ENCODE results near the gene CCDC57.
"Not testable (repeated sequence)": the region's sequence is repeated elsewhere in the genome, so short reads cannot be mapped to it uniquely, and the experiment has no call there.

CCDC57 gene, protein sequence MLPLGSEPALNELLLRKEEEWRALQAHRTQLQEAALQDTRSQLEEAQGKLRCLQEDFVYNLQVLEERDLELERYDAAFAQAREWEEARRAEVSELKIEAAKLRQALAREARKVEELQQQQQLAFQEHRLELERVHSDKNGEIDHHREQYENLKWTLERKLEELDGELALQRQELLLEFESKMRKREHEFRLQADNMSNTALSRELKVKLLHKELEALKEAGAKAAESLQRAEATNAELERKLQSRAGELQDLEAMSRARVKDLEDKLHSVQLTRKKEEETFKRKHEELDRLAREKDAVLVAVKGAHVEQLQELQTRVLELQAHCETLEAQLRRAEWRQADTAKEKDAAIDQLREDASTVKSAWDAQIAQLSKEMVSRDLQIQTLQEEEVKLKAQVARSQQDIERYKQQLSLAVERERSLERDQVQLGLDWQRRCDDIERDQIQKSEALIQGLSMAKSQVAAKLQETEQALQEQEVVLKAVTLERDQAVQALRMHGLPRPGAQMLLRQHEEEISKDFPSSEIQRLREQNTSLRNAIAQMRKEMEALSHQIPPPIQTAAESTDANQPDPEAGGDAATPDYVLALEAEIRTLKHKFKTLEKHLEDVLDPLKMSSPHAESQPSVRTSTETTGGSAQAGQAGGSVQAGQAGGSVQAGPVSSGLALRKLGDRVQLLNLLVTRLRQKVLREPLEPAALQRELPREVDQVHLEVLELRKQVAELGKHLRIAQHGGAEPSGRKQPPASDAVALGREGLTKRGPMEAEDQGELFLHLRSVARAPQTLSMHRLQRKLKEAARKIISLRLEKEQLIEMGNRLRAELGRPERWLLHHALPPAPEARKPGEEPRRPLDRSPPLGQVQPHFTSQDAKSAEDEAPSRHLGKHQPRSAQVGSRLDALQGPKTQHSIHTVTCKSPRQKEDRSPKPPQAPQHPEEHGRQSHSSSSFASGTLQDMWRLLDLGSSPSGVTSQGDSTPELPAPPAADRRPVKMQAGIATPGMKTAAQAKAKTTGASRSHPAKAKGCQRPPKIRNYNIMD

DNA sequence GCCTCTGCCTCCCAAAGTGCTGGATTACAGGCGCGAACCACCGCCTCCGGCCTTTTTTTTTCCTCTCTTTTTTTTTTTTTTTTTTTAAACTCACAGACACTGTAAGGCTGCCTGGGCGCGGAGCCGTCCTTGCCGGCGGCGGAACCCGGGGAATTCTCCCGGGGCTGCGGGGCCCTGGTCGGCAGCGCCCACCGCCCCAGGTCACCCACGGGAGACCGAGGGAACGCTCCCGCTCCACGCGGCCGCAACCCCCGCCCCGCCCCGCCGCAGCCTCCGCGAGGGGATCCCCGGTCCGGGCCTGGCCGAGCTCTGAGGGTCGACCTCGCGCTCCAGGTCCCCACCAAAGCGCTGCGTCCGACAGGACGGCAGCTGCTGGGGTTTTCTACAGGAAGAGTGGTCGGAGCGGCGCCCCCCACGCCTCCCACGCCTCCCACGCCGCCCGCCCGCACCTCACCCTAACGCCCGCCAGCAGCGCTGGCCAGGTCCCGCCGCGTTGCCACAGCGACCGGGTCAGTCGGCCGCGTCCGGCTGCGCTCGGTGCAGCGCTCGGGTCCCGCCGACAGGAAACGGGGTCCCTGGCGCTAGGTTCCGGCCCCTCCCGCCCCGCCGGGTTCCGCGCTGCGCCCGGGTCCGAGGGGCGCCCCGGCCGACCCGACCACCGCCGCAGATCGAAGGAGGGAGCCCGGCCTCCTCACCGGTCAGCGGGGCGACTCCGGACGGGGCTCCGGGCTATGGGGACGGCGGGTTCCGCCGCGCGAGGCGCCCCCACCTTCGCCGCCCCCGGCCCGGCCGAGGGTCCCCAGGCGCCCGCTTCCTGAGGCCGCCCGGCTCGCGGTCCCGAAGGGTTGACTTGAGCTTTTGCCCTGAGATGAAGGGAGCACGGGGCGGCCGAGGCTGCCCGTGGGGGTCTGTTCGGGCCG is at the start of gene CCDC57:
Gene CCDC57 (minus strand): TSS at position 512 of the 920 bp plus-strand sequence. CDS start 10,898 bp downstream, outside the sequence.
- peak; percentile 79 to 80 for DNase-seq

DNA sequence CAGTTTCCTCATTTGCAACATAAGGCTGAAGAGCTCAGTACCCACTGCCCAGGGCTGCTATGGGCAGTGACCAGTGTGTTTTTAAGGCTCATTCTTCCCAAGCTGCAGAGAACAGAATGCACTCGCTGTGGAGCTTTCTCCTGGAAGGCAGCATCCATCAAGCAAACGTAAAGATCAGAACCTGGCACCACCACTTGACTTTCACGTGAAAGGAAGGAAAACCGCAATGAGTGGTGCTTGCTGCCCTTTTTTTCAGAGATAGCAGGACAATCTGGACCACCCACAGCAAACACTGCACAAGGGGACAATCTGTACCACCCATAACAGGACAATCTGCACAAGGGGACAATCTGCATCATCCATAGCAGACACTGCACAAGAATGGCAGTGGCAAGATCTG is 49.7 kb upstream of the CCDC57 start:
- DNase-seq = no peak

DNA sequence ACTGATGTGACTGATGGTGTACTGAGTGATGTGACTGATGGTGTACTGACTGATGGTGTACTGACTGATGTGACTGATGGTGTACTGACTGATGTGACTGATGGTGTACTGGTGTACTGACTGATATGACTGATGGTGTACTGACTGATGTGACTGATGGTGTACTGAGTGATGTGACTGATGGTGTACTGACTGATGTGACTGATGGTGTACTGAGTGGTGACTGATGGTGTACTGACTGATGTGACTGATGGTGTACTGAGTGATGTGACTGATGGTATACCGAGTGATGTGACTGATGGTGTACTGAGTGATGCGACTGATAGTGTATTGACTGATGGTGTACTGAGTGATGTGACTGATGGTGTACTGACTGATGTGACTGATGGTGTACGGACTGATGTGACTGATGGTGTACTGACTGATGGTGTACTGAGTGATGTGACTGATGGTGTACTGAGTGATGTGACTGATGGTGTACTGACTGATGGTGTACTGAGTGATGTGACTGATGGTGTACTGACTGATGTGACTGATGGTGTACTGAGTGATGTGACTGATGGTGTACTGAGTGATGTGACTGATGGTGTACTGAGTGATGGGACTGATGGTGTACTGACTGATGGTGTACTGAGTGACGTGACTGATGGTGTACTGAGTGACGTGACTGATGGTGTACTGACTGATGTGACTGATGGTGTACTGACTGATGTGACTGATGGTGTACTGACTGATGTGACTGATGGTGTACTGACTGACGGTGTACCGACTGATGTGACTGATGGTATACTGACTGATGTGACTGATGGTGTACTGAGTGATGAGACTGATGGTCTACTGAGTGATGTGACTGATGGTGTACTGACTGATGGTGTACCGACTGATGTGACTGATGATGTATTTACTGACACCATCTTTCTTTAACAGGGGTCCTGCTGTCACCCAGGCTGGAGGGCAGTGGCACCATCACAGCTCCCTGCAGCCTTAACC is 47.6 kb upstream of the CCDC57 start:
- DNase-seq = not testable (repeated sequence)

DNA sequence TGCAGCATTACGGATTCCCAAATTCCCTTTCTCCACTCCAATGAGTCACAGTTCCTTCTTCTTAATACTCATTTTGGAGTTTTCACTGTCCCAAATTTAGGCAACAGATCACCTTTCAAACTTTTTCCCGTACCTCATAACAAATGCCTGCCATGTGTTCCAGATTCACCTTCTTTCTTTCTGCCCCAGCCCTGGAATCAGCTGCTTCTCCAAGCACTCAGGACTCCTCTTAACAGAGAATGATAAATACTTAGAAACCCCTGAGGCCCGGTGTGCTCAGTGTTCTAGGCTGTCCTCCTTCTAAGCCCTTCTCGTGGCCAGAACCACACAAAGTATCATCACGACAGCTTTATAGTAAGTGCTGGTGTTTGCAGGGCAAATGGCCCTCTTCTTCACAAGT is 45.9 kb upstream of the CCDC57 start:
- DNase-seq = no peak

DNA sequence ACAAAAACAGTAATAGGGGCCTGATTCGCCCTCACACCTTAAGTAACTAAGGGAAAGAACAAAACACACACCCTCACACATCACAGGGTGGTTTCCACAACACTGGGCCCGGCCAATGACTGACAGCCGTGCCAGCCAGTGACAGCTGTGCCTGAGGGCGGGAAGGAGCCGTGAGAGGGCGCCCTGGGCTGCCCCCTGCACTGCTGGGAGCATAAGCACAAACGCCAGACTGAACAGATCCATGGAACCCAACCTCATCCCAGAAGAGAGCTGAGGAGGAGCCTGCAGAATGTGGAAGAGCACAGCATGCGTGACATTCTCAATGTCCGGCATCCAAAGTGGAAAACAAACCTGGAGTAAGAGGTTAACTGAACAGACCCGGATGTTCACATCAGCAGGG is 44.8 kb upstream of the CCDC57 start:
- peak in 1 of 2 donors; percentile 32 for DNase-seq

DNA sequence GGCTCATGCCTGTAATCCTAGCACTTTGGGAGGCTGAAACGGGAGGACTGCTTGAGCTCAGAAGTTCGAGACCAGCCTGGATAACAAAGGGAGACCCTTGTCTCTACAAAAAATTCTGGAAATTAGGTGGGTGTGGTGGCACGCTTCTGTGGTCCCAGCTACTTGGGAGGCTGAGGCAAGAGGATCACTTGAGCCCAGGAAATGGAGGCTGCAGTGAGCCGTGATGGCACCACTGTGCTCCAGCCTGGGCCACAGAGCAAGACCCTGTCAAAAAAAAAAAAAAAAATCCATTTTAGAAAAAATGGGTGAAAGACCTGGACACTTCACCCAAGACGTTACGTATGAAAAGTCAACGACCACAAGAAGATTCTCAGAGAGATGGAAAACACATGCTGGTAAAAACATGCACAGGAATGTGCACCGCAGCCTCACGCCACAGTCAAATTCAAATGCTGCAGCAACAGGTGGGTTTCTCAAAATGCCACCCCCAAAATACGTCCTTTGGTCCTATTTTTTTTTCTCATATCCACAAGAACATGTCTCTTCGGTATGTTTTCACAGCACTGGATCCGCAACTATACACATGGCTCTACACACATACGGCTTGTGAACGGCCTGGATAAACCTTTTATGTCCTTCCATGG is 43.7 kb upstream of the CCDC57 start:
- no peak for DNase-seq

DNA sequence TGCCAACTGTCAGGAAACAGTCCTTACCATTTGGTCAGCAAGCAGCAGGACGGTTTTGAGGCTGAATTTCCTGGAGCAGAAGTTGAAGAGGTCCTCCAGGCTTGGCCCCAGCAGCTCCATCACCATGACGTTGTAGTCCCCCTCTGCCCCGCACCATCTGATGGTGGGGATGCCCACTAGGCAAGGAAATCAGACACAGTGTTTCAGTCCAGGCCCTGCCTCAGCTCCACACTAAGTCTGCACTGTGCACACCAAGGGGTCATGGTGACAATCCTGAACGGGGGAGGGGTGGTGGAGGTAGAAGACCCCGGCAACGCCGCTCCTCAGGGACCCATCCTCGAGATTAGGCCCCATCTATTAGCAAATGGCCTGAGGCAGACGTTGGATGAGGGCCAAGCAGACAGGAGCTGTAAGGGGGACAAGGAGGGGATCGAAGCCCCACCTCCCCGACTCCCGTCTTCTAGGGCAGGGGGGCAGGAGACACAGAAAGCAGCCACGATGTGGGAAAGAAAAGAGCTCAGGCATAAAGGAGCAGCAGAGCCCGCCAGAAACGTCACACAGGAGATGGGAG is 42.8 kb upstream of the CCDC57 start:
- no peak for DNase-seq

DNA sequence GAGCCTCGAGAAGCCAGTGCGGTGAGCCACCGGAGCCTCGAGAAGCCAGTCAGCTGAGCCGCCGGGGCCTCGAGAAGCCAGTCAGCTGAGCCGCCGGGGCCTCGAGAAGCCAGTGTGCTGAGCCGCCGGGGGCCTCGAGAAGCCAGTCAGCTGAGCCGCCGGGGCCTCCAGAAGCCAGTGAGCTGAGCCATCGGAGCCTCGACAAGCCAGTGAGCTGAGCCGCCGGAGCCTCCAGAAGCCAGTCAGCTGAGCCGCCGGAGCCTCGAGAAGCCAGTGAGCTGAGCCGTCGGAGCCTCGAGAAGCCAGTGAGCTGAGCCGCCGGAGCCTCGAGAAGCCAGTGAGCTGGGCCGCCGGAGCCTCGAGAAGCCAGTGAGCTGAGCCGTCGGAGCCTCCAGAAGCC is 42.1 kb upstream of the CCDC57 start:
- not testable (repeated sequence) for DNase-seq

DNA sequence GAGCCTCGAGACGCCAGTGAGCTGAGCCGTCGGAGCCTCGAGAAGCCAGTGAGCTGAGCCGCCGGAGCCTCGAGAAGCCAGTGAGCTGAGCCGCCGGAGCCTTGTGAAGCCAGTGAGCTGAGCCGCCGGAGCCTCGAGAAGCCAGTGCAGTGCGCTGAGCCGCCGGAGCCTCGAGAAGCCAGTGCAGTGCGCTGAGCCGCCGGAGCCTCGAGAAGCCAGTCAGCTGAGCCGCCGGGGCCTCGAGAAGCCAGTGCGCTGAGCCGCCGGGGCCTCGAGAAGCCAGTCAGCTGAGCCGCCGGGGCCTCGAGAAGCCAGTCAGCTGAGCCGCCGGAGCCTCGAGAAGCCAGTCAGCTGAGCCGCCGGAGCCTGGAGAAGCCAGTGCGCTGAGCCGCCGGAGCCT is 41.5 kb upstream of the CCDC57 start:
- not testable (repeated sequence) for DNase-seq

DNA sequence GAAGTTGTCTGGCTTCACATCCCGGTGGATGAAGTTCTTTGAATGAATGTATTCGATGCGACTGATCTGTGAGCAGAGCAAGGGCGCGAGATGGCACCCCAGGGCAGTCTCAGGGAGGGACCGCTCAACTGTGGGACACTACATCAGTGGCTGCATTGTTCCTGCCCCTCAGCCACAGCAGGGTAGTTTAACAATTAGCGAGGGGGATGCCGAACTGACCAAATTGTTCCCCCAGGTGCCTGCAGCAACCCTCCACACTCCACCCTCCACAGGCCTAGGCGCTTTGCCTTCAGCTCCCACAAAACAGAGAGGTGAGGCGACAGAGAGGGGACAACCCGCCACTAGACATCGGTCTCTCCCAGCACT is 40.5 kb upstream of the CCDC57 start:
- no peak for DNase-seq

DNA sequence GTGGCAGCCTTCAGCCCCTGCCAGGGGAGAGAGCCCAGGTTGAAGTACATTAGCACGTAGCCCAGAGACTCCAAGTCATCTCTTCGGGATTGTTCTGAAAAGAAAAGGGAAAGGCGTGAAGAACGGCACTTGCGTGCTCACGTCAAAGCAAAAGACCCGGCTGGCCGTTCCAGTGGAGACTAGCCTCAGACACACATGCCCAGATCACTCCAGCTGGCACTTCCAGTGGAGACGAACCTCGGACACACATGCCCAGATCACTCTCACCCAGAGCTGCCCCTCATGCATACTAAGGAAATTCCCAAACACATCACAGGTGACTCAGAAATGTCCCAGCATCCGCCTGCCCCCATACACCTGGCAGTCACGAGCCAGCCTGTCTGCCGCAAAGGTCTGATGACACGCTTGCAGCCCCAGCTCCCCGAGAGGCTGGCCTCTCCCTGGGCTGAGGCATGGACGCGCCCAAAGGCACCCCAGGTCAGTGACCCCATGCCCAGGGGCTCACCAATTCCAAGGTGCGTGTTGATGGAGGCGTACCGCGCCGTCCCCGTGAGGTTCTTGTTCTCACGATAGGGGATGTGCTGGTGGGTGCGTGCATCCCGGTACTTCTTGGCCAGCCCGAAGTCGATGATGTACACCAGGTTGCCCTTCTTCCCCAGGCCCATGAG is 40.0 kb upstream of the CCDC57 start:
- no peak for DNase-seq

DNA sequence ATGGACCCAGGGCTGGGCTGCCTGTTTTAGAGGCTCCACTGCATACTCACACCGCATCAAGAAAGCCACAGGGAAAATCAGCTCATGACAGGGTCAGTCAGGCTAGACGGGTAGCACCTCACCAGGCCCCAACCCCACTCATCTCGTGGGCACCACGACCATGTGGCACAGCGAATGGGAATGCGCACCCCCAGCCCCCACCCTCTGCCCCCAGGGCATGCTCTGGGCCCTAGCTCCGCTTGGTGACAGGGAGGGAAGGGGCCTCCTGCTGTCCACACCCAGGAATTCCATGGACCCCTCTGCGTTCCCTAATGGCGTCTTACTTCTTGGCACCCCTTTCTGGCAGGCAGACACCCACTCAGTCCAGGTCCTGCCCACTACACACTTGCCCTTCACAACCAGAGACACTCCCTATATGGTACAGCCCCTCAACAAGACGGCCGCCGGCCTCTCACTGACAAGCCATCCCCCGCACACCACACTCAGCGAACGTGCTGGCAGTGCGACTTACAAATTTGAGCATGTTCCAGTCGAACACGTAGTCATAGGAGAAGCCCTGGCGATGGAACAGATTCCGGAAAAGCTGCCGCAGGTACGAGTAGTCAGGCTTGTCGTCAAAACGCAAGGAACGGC is 38.3 kb upstream of the CCDC57 start:
- DNase-seq = no peak

DNA sequence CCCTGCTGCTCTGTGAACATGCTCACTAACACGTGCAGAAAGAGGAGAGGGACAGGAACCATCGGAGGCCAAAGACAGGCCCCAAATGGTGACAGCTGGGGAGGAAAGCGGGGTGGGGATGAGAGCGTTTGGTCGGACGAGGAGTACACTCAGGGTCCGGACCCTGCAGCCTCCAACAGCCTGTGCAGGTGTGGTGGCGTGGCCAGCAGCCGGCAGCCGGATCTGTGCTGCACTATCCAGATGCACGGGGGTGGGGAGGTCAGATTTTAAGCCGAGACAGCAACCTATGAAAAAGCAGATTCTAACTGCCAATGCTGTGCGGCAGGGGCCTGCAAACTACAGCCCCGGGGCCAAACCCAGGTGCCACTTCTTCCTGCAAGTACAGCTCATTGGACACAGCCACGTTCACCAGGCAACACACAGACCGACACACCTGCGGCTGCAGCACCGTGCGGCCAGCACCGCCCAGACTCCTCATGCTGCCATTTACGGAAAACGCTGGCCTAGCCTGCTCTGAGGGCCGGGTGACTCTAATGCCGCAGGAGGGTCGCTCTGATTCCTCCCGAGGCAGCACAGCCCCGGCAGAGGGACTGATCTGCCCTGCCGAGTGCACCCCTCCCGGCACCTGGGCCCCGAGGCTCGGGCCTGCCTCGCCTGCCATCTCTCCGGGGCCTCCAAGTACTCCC is 37.4 kb upstream of the CCDC57 start:
- DNase-seq = no peak

DNA sequence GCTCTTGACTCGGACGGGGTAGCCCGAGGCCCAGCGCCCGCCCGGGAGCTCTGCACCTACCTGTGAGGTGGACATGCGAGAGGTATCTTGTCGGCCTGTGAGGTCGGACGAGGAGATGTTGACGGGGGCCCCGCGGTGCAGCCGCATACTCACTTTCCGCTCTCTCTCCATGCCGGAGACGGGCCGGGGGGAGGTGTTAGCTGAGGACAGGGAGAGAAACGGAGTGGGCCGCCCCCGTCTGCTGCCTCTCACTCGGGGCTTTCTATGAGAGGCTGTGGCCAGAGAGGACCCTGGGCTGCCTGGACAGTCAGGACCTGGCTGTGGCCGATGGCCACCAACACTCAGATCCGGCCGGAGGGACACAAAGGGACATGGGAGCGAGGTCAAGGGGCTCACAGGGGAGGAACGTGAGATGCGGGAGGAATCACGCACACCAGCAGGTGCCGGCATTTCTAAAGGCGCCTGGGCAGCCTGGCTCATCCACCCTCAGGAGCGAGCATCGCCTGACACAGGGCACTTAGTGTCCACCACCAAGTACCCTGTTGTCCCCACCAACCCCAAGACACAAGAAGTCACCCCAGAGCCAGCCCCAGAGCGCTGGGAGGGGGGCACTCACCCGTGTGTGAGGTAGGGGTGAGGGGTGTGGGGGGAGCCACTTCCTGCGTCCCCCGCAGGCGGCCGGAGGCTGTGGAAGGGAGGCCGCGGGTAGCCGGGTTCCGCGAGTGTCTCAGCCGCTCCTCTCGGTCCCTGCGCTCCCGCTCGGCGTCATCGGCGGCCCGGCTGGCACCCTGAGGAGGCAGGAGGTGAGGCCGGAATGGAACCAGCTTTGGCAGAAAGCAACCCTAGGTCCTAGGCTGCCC is 36.4 kb upstream of the CCDC57 start:
- no peak for DNase-seq

DNA sequence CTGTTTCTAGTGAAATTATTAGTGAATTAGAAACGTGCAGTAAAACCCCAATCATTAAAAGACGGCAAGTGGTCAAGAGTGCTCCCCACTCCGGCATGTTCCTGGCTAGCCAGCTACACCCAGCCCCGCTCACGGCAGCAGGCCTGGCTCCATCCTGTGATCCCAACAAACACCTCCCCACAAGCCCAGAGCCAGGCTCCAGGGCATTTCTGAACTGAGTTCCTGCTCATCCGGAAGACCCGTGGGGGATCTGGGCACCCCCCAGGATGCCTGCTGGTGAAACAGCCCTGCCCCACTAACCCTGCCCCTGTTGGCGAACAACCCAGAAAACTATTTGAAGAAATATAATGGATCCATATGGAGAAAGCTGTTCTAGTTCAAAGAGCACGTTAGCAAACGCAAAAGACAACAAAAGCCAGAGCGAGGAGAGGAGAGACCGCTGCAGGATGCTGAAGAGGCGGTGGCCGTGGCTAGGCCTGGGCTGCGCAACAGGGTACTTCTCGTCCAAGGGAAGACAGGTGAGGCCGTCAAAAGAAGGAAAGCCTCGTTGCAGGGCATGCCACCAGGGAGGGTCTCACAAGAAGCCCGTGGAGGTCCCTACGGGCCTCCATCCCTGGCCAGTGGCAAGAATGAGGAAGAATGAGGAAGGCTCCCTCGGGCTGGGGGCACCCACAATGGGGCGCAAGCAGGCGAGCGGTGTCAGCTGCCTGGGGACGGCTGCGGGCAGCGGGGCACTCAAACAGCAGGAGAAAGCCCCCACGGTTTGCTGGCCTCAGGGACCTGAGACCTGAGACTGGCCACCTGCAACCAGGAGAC is 35.4 kb upstream of the CCDC57 start:
- no peak for DNase-seq

DNA sequence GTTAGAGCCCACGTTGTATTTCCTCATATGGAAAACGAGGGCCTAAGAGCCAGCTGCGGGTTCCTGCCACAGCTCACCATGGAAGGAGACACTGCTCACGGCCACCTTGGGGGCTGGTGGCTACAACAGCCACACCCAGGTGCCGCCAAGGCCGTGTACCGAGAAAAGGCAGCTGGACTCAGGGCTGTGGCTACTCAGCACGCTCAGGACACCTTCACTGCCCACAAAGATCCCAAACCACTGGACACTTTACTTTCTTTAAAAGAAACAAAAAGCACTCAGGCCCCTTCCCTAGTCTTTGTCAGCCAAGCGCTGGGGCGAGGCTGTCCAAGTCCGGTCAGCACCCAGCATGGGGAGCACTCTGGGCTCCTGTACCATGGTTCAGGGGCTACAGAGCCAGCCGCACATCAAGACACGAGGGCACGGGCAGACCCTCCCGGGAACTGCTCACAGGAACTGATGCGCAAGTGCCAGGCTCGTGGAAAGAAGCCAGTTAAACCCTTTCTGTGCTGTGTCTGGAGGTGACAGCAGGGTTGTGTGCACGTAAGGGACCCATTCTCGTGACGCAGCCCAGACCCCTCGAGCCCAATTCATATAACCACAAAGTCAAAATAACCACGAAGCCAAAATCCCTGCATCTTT is 34.7 kb upstream of the CCDC57 start:
- DNase-seq = no peak
